Measurements from ENCODE around the gene DHX15.

The DHX15 gene

DNA sequence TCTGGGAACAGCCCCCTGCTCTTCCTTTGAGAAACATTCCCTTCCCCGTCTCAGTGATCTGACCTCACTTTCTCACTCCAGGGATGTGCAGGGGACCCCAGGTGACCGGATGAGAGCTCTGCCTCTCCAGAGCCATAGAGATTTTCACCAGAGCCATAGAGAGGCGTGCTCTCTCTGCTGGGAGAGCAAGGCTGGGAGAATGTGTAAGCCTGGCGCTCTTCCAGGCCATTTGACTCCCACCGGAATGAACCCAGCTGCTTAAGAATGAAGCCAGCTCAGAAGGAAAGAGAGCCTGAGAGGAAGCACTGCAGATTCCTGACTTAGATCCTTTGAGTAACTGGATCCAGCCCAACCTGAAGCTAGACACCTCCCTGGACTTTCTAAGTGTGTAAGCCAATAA is 106.4 kb downstream of the DHX15 start:
- no peak for DNase-seq
